Activated naive CD4-positive, alpha-beta T cell treated with anti-CD3 and anti-CD28 coated beads for 36 hours (primary cell): ENCODE results near the gene ARMC12. TPM values are rescaled to one million over a fixed set of nuclear protein-coding genes. Genes with fewer than 3 reads are reported as not detected.

ENCODE experiments used
- CTCF ChIA-PET: fragments of 350-600 bp; sonication (Branson Sonifier 250); formaldehyde crosslinking; loops from one replicate; lab custom pipeline; 2021; ENCODE audit warnings: antibody characterized with exemption; lab: Charles Lee
- DNase-seq: peaks from one replicate; pipeline ENCODE4 v3.0.0-alpha.2; 2020
- H3K27ac Mint-ChIP-seq: one replicate; pipeline ENCODE4 v1.8.0; 2021; ENCODE audit warnings: mild to moderate bottlenecking, mixed read lengths
- H3K27me3 Mint-ChIP-seq: one replicate; pipeline ENCODE4 v1.8.0; 2021; ENCODE audit warnings: low read depth, mixed read lengths
- H3K36me3 Mint-ChIP-seq: one replicate; pipeline ENCODE4 v1.8.0; 2021; ENCODE audit warnings: low read depth, mixed read lengths
- H3K4me1 Mint-ChIP-seq: one replicate; pipeline ENCODE4 v1.8.0; 2021; ENCODE audit warnings: low read depth, mixed read lengths
- H3K4me3 Mint-ChIP-seq: one replicate; pipeline ENCODE4 v1.8.0; 2021; ENCODE audit warnings: mild to moderate bottlenecking, moderate library complexity, mixed read lengths
- H3K9me3 Mint-ChIP-seq: one replicate; pipeline ENCODE4 v1.8.0; 2021; ENCODE audit warnings: mixed read lengths
- intact Hi-C: fragments of 100-400 bp; cut with micrococcal nuclease; formaldehyde crosslinking; loops from one replicate; pipeline ENCODE4 v1.15.1; 2023
- total RNA-seq, 2 experiments: library from RNA; stranded (reverse); gene quantifications; one replicate each; pipeline ENCODE4 v1.2.3, GENCODE V29; 2021

ARMC12 gene
- total RNA-seq, 2 experiments from 2014 or later = 3.1 to 3.9 TPM

GRCh38 chr6:35719830-35720733, 16.8 kb upstream of the ARMC12 start:
- Mint-ChIP-seq H3K9me3 (peaks cover 4% of the 10 kb centered on the region), H3K4me3 (peak overlapping the region; percentile 80), H3K4me1 (peaks cover 74% of the 10 kb centered on the region), H3K27ac (peak overlapping the region; percentile 91), H3K36me3 (peaks cover 3% of the 10 kb centered on the region), H3K27me3 (no peaks in the 10 kb centered on the region)
- peak; percentile 84 for DNase-seq
- CTCF ChIA-PET = interaction anchor here (0.5 to 1.3 kb wide), 5 partner anchors 13 to 167 kb away, joined by 3 to 8 read pairs (median 4); partner anchors contain the start of gene ARMC12
- intact Hi-C loops = loop anchor here (1.0 to 5.0 kb wide), 7 partner anchors 8 to 722 kb away; partner anchors contain the start of genes KCTD20 and PXT1

- intact Hi-C loops = no loop called here
- H3K27ac Mint-ChIP-seq = peak overlapping the region; percentile 48
- no peaks in the 10 kb centered on the region for H3K27me3 Mint-ChIP-seq
- no peak for DNase-seq
- H3K4me1 Mint-ChIP-seq = peaks cover 86% of the 10 kb centered on the region
- peaks cover 2% of the 10 kb centered on the region for H3K9me3 Mint-ChIP-seq
- CTCF ChIA-PET = interaction anchor here (0.5 to 0.7 kb wide), 3 partner anchors 14 to 619 kb away, joined by 3 to 4 read pairs (median 4); partner anchors contain the start of gene ARMC12
- peaks cover 2% of the 10 kb centered on the region for H3K36me3 Mint-ChIP-seq
- peak overlapping the region; percentile 7 for H3K4me3 Mint-ChIP-seq
Observed at GRCh38 chr6:35722121-35722761, 14.6 kb upstream of the ARMC12 start.

DNA sequence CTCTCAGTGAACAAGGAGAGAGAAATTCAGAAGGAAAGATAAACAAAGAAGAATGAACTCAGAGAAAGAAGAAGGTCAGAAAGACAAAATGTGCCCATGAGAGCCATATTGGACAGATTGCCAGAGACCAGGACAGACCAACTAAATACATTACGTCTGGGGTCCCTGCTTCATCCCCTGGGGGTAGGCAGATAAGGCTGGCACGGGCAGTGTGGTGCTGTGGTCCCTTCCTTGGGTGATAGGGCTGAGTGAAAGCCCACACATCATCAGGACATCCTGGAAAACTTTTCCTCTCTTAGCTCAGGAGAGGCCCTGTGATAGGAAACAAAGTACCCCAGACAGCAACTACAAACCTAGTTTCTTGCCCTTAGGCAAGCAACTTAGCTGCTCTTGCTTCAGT, 13.2 kb upstream of the ARMC12 start:
- no peaks in the 10 kb centered on the region for H3K9me3 Mint-ChIP-seq
- intact Hi-C loops = no loop called here
- no peak for DNase-seq
- H3K36me3 Mint-ChIP-seq = no peaks in the 10 kb centered on the region
- CTCF ChIA-PET = interaction anchor here (0.6 to 2.2 kb wide), 2 partner anchors 13 to 202 kb away, joined by 3 to 8 read pairs; partner anchors contain the start of gene ARMC12
- H3K27ac Mint-ChIP-seq = no peak overlapping the region
- peaks cover 81% of the 10 kb centered on the region for H3K4me1 Mint-ChIP-seq
- no peak overlapping the region for H3K4me3 Mint-ChIP-seq
- H3K27me3 Mint-ChIP-seq = no peaks in the 10 kb centered on the region

DNA sequence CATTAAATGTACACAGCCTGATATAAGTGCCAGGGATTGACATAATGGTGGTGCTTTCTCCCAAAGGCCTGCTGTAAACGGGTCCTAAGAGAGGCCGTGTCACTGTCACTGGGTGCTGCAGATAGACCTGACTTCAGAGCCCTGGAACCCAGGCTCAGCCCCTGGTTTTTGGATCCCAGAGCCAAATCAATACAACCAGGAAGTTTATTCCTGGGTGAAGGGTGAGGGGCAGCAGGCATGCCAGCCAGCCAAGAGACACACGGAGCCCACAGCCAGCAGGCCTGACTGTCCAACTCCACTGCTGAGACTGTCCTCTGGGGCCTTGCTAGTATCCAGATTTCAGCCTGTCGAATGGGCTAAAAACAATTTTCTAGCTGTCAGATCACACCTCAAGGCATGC, 12.8 kb upstream of the ARMC12 start:
- H3K27me3 Mint-ChIP-seq = no peaks in the 10 kb centered on the region
- H3K9me3 Mint-ChIP-seq = no peaks in the 10 kb centered on the region
- H3K4me3 Mint-ChIP-seq = no peak overlapping the region
- no peaks in the 10 kb centered on the region for H3K36me3 Mint-ChIP-seq
- CTCF ChIA-PET = interaction anchor here (2.2 kb wide), 1 partner anchor 13 kb away, joined by 8 read pairs; the partner anchor contains the start of gene ARMC12
- H3K27ac Mint-ChIP-seq = no peak overlapping the region
- intact Hi-C loops = no loop called here
- peaks cover 80% of the 10 kb centered on the region for H3K4me1 Mint-ChIP-seq
- no peak for DNase-seq

DNA sequence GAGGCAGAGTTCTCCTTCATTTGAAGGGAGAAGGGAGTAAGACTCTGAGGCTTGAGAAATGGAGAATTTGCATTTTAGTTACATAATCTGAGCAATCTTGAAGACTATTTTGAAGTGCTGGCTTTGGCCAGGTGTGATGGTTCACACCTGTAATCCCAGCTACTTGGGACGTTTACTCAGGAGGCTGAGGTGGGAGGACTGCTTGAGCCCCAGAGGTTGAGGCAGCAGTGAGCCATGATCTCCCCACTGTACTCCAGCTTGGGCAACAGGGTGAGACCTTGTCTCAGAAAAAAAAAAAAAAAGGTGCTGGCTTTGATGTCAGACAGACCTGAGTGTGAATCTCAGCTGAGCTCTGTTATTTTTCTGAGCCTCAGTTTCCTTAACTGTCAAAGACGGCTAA, 12.4 kb upstream of the ARMC12 start:
- DNase-seq = no peak
- Mint-ChIP-seq H3K36me3 (no peaks in the 10 kb centered on the region), H3K27ac (no peak overlapping the region), H3K4me3 (no peak overlapping the region), H3K27me3 (no peaks in the 10 kb centered on the region), H3K9me3 (no peaks in the 10 kb centered on the region), H3K4me1 (peaks cover 81% of the 10 kb centered on the region)
- CTCF ChIA-PET = interaction anchor here (2.2 kb wide), 1 partner anchor 12 kb away, joined by 8 read pairs; the partner anchor contains the start of gene ARMC12
- intact Hi-C loops = no loop called here

DNA sequence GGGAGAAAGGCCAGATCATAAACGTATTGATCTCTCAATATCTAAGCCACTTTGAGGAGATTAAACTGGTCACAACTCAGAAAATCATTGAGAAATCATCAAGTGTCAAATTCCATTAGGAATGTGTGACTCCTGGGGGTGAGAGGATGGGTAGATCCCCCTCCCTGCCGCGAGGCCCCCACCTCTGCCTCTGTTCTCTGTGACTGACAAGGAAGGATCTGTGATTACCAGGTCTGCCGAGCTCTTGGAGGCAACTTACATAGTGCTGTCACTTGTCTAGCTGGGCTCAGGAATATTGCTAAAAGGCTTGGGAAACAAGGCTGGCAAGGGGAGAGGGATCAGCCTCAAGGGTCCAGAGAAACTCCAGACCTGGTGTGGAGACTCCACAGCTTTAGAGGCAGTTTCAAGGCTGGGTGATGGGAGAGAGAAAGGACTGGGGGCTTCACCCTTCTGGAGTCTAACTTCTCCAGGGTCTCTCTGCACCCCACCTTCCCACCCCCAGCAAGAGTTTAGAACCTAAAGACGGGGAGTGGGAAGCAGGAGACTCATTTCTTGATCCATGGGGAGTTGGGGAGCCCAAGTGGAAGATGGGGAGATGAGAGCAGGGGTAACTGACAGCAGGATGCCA, 11.6 kb upstream of the ARMC12 start:
- H3K9me3 Mint-ChIP-seq = no peaks in the 10 kb centered on the region
- DNase-seq = no peak
- H3K27ac Mint-ChIP-seq = peak overlapping the region; percentile 62
- peaks cover 81% of the 10 kb centered on the region for H3K4me1 Mint-ChIP-seq
- H3K4me3 Mint-ChIP-seq = no peak overlapping the region
- CTCF ChIA-PET = interaction anchor here (0.8 to 2.2 kb wide), 2 partner anchors 12 to 15 kb away, joined by 3 to 8 read pairs; partner anchors contain the start of gene ARMC12
- H3K27me3 Mint-ChIP-seq = no peaks in the 10 kb centered on the region
- H3K36me3 Mint-ChIP-seq = no peaks in the 10 kb centered on the region
- intact Hi-C loops = no loop called here

DNA sequence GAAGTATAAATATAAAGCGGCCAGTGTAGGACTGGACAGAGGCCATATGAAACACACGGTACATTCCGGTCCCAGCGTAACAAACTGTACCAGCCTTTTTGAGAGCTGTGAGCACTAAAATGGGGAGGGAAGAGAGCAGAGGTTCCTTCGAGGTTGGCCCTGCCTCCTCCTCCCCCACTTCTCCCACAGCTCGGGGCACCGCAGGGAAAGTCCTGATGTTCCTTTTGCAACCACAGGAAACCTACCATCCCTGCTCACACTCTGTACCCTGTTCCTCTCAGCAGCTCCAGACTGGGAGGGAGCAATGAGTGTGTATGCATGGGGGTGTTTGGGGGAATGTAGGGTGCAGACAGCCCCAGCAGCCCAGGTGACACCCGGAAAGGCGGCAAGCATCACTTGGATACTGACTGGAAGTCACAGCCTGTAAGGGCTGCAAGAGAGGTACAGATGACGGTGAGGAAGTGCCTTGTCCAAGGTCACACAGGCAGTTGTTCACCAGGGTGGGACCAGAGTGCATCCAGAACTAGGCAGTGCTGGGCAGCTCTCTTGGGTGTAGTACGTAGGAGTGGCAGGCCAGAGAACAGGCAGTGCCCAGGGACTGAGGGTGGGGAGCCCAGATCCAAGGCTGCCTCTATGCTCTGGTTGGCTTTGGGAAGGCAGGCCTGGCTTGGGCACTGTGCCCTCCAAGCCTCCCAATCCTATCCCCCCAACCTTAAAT, 11.0 kb upstream of the ARMC12 start:
- intact Hi-C loops = loop anchor here (1.0 kb wide), 2 partner anchors 37 to 61 kb away; no protein-coding TSS in a partner anchor
- H3K4me1 Mint-ChIP-seq = peaks cover 80% of the 10 kb centered on the region
- H3K9me3 Mint-ChIP-seq = no peaks in the 10 kb centered on the region
- peak; percentile 52 for DNase-seq
- H3K36me3 Mint-ChIP-seq = no peaks in the 10 kb centered on the region
- CTCF ChIA-PET = interaction anchor here (0.5 to 1.9 kb wide), 4 partner anchors 10 to 139 kb away, joined by 3 to 7 read pairs (median 3); partner anchors contain the start of gene FKBP5
- H3K4me3 Mint-ChIP-seq = peak overlapping the region; percentile 61
- peak overlapping the region; percentile 82 for H3K27ac Mint-ChIP-seq
- H3K27me3 Mint-ChIP-seq = no peaks in the 10 kb centered on the region

DNA sequence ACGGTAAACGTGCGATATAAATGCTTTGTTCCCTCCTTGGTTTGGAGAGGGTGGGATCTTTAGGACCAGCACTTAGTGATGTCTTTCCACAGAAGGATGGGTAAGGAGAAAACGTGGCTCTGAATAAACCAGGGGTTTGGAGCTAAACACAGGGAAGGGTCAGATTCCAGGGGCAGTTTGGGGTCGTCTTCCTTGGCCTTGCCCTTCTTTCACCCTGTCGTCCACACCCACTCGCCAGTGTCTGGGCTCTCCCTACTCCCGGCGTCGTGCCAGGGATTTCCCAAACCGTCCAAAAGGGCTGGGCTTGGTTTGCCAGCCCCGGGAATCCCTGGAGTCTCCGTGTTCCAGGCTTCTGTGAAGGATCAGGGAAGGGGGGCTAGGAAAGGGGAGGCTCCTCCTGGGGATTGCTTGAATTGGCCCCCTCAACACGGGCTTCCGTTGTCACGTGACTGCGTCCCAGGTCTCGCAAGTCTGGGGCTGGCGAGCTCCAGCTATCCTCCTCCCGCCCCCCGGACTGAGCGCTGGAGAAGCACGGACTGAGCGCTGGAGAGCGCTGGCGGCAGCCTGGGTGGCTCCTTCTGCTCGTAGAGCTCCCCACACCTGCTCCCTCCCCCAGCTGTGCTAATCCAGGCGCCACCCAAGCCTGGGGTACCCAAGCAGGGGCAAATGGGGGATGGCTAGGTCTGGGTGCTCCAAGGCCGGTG, 9.4 kb upstream of the ARMC12 start:
- no peaks in the 10 kb centered on the region for H3K9me3 Mint-ChIP-seq
- H3K4me1 Mint-ChIP-seq = peaks cover 76% of the 10 kb centered on the region
- peak overlapping the region; percentile 82 for H3K27ac Mint-ChIP-seq
- intact Hi-C loops = no loop called here
- H3K36me3 Mint-ChIP-seq = no peaks in the 10 kb centered on the region
- H3K27me3 Mint-ChIP-seq = no peaks in the 10 kb centered on the region
- DNase-seq = peak; percentile 59
- CTCF ChIA-PET = interaction anchor here (0.8 to 1.9 kb wide), 8 partner anchors 38 to 144 kb away, joined by 3 to 7 read pairs (median 4); partner anchors contain the start of gene FKBP5
- H3K4me3 Mint-ChIP-seq = peak overlapping the region; percentile 61

DNA sequence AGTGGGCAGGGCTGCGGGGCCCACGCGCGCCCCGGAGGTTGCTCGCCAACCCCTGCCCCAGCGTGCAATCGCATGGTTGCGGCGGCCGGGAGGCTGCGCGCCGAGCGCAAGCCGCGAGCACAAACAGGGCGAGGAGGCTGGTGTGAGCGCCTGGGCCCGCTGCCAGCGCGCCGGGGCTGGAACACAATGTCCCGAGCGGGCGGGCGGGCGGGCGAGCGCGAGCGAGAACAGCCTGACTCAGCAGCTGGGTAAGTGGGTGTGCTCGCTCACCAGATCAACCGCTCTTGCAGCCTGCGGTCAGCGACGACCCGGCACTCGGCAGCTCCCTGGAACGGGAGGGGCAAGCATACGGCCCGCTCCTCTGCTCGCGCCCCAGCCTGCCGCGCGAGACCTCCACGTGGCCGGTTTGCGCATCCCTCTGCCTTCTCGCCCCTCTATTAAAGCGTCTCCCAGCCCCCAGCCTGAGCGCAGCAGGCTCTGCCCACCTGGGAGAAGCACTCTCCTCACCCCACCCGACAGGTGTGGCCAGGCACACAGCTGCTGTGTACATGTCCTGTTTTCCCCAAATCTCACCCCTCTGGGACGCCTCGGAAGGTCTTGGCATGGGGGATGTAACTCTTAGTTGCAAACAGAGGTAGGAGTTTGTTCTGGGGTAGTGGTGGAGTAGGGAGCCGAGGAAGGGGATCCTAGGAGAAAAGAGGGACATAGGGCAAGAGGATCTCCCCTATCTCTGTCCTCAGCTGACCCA, 8.7 kb upstream of the ARMC12 start:
- H3K27ac Mint-ChIP-seq = peak overlapping the region; percentile 91
- peak; percentile 89 for DNase-seq
- CTCF ChIA-PET = interaction anchor here (0.7 to 1.7 kb wide), 12 partner anchors 9 to 161 kb away, joined by 3 to 6 read pairs (median 3); partner anchors contain the start of gene ARMC12
- no peaks in the 10 kb centered on the region for H3K27me3 Mint-ChIP-seq
- H3K36me3 Mint-ChIP-seq = no peaks in the 10 kb centered on the region
- H3K4me1 Mint-ChIP-seq = peaks cover 81% of the 10 kb centered on the region
- intact Hi-C loops = loop anchor here (1.0 to 2.0 kb wide), 3 partner anchors 9 to 127 kb away; no protein-coding TSS in a partner anchor
- peak overlapping the region; percentile 61 for H3K4me3 Mint-ChIP-seq
- H3K9me3 Mint-ChIP-seq = no peaks in the 10 kb centered on the region
